AG09309 (cell line): ENCODE results near the gene NEDD1.

Experiments
- DNase-seq: peaks from one replicate; pipeline ENCODE4 v3.0.0-alpha.2; 2010; ENCODE audit warnings: low read depth
- H3K4me3 ChIP-seq: 2 replicates; pipeline ENCODE4 v1.5.1; 2011; ENCODE audit warnings: mild to moderate bottlenecking, low read depth, low read length, moderate library complexity; ENCODE audit not compliant: control insufficient read depth
- CTCF ChIP-seq: IDR thresholded peaks from 2 replicates; pipeline ENCODE4 v1.5.1; 2011; ENCODE audit warnings: mild to moderate bottlenecking, low read depth, low read length, inconsistent platforms; ENCODE audit not compliant: insufficient read depth, control insufficient read depth; ENCODE audit errors: missing control alignments

NEDD1 gene

GRCh38 chr12:96907671-96908422, 790 bp downstream of the NEDD1 start:
- peak overlapping the region; percentile 71 for H3K4me3 ChIP-seq
- no peak for DNase-seq
- no peak for TF ChIP-seq CTCF

GRCh38 chr12:96908423-96908675, 1.3 kb downstream of the NEDD1 start:
- TF ChIP-seq CTCF, result no peak
- peak overlapping the region; percentile 71; the same call in 1 of the 2 replicates for H3K4me3 ChIP-seq

GRCh38 chr12:96912261-96912660, 5.2 kb downstream of the NEDD1 start:
- TF ChIP-seq CTCF, result no peak
- no peak overlapping the region for H3K4me3 ChIP-seq
- DNase-seq, result no peak

More at GRCh38 chr12:96908423-96908675, 1.3 kb downstream of the NEDD1 start:
- no peak for DNase-seq

GRCh38 chr12:96912943-96913342, 5.9 kb downstream of the NEDD1 start:
- DNase-seq, result no peak
- H3K4me3 ChIP-seq, result no peak overlapping the region
- TF ChIP-seq CTCF, result no peak

- TF ChIP-seq CTCF, result no peak
- H3K4me3 ChIP-seq, result no peak overlapping the region
- DNase-seq, result no peak
Measured at GRCh38 chr12:96919510-96920210, 12.6 kb downstream of the NEDD1 start.

GRCh38 chr12:96948782-96949181, 41.7 kb downstream of the NEDD1 start:
- DNase-seq, result no peak
- H3K4me3 ChIP-seq, result no peak overlapping the region
- TF ChIP-seq CTCF, result no peak
